Neural crest cell (in vitro differentiated cells): ENCODE data around the gene FXYD7. TPM values are rescaled to one million over a fixed set of nuclear protein-coding genes. Genes with fewer than 3 reads are reported as not detected.

Source experiments
- DNase-seq: peaks from one replicate; pipeline ENCODE4 v3.0.0; 2021; ENCODE audit warnings: low read depth, mixed read lengths, low spot score
- H3K27ac Mint-ChIP-seq: one replicate; pipeline ENCODE4 v1.8.0; 2021; ENCODE audit warnings: mild to moderate bottlenecking, mixed read lengths; ENCODE audit not compliant: unreplicated experiment
- H3K27me3 Mint-ChIP-seq: 2 replicates; pipeline ENCODE4 v1.8.0; 2021; ENCODE audit warnings: low read depth, mild to moderate bottlenecking, mixed read lengths
- H3K36me3 Mint-ChIP-seq: 2 replicates; pipeline ENCODE4 v1.8.0; 2021; ENCODE audit warnings: low read depth, mild to moderate bottlenecking, mixed read lengths
- H3K4me1 Mint-ChIP-seq: 2 replicates; pipeline ENCODE4 v1.8.0; 2021; ENCODE audit warnings: mixed read lengths
- H3K4me3 Mint-ChIP-seq: one replicate; pipeline ENCODE4 v1.8.0; 2021; ENCODE audit warnings: mild to moderate bottlenecking, mixed read lengths
- H3K9me3 Mint-ChIP-seq: 2 replicates; pipeline ENCODE4 v1.8.0; 2021; ENCODE audit warnings: mixed read lengths
- total RNA-seq: library from RNA; stranded (reverse); gene quantifications from 2 replicates; pipeline ENCODE4 v1.2.1, GENCODE V29; 2021
- TF ChIP-seq, protein P1 (sequence below): fragments of 200-600 bp; sonication (generic); conservative IDR thresholded peaks from 2 replicates; pipeline ENCODE4 v1.5.0; 2021; ENCODE audit warnings: antibody characterized with exemption, mild to moderate bottlenecking

The FXYD7 gene
- total RNA-seq, 1 donor from 2014 or later = 1.4 TPM

DNA sequence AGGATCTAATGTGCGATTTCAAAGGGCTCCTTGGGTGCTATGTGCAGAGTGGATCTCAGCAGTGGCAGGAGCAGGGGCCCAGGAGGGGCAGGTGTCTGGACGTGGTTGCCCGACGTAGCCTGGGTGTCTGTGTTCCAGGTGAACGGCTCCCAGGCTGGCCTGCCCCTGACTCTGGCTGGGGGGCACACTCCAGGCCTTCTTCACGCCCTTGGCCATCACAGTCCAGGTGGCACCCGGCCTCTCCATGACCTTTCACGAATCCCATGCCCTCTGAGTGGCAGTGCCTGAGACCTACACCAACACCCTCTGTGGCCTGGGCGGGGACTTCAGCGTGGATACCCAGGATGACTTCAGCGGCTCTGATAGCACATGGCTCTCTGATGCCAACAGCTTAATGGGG, 38.7 kb upstream of the FXYD7 start:
- Mint-ChIP-seq H3K27me3 (no peaks in the 10 kb centered on the region), H3K4me1 (peaks cover 29% of the 10 kb centered on the region), H3K27ac (no peak overlapping the region), H3K9me3 (peaks cover 4% of the 10 kb centered on the region), H3K4me3 (no peak overlapping the region), H3K36me3 (no peaks in the 10 kb centered on the region)
- no peak for DNase-seq
- TF ChIP-seq, protein P1, sequence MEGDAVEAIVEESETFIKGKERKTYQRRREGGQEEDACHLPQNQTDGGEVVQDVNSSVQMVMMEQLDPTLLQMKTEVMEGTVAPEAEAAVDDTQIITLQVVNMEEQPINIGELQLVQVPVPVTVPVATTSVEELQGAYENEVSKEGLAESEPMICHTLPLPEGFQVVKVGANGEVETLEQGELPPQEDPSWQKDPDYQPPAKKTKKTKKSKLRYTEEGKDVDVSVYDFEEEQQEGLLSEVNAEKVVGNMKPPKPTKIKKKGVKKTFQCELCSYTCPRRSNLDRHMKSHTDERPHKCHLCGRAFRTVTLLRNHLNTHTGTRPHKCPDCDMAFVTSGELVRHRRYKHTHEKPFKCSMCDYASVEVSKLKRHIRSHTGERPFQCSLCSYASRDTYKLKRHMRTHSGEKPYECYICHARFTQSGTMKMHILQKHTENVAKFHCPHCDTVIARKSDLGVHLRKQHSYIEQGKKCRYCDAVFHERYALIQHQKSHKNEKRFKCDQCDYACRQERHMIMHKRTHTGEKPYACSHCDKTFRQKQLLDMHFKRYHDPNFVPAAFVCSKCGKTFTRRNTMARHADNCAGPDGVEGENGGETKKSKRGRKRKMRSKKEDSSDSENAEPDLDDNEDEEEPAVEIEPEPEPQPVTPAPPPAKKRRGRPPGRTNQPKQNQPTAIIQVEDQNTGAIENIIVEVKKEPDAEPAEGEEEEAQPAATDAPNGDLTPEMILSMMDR = no peak

- Mint-ChIP-seq H3K4me3 (no peak overlapping the region), H3K36me3 (no peaks in the 10 kb centered on the region)
Measured at GRCh38 chr19:35105047-35105410, 38.0 kb upstream of the FXYD7 start.

GRCh38 chr19:35105411-35106290, 37.4 kb upstream of the FXYD7 start:
- H3K36me3 Mint-ChIP-seq = no peaks in the 10 kb centered on the region
- peaks cover 4% of the 10 kb centered on the region for H3K9me3 Mint-ChIP-seq
- H3K4me3 Mint-ChIP-seq = no peak overlapping the region
- peaks cover 31% of the 10 kb centered on the region for H3K4me1 Mint-ChIP-seq
- DNase-seq = no peak
- no peak overlapping the region for H3K27ac Mint-ChIP-seq
- H3K27me3 Mint-ChIP-seq = no peaks in the 10 kb centered on the region
- TF ChIP-seq, protein P1 = no peak

More at GRCh38 chr19:35105047-35105410, 38.0 kb upstream of the FXYD7 start:
- Mint-ChIP-seq H3K27me3 (no peaks in the 10 kb centered on the region), H3K9me3 (peaks cover 4% of the 10 kb centered on the region), H3K4me1 (peaks cover 29% of the 10 kb centered on the region), H3K27ac (no peak overlapping the region)
- TF ChIP-seq, protein P1 = no peak
- no peak for DNase-seq

DNA sequence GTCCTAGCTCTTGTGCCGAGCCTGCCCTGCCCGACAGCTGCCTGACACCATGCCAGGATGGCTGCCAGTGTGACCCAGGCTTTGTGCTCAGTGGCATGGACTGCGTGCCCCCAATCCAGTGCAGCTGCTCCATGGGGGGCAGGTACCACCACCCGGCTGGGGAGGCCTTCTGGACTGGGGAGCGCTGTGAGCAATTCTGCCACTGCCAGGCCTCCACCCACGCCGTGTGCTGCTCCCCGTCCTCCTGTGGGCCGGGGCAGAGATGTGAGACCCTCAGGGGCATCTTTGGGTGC, 36.8 kb upstream of the FXYD7 start:
- Mint-ChIP-seq H3K27ac (no peak overlapping the region), H3K9me3 (peaks cover 4% of the 10 kb centered on the region), H3K27me3 (no peaks in the 10 kb centered on the region), H3K4me3 (no peak overlapping the region), H3K36me3 (no peaks in the 10 kb centered on the region), H3K4me1 (peaks cover 31% of the 10 kb centered on the region)
- TF ChIP-seq, protein P1 = no peak
- no peak for DNase-seq

DNA sequence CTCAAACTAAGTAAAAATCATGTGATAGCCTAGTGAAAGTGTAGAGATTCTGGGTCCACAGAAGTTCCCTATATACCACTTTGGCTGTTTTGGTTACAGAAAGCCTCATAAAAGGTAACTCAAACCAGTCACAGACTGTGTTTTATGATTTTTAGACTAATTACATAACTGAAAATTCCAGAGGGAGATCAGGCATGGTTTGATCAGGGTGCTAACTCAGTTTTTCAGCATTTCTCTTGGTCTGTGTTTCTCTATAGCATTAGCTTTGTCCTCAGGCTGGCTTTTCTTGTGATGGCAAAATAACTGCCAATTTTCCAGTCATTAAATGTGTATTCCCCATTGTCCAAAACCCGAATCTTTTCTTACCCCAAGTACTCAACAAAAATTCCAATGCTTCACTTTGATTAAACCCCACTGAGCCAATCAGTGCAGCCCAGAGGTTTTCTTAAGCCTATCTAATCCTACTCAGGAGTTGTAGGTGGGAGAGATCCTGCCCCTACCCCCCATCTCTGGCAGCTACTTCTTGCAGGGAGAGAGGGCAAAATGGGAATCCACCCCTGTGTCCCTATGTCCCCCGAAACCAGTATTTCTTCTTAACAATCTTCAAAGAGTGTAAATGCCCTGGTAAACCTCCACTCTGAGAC, 36.0 kb upstream of the FXYD7 start:
- Mint-ChIP-seq H3K27me3 (no peaks in the 10 kb centered on the region), H3K4me1 (peaks cover 34% of the 10 kb centered on the region), H3K9me3 (peaks cover 4% of the 10 kb centered on the region), H3K36me3 (no peaks in the 10 kb centered on the region), H3K4me3 (peak overlapping the region; percentile 16), H3K27ac (peak overlapping the region; percentile 39)
- TF ChIP-seq, protein P1 = no peak
- no peak for DNase-seq
